A549 (cell line): ENCODE measurements around the gene CLCNKB. TPM values are rescaled to one million over a fixed set of nuclear protein-coding genes. Genes with fewer than 3 reads are reported as not detected.
"Not testable (repeated sequence)": the region's sequence is repeated elsewhere in the genome, so short reads cannot be mapped to it uniquely, and the experiment has no call there.

Experiments
- ATAC-seq, 2 experiments: fragments of 200-7000 bp in 1 of 2; fragments of >200 bp in 1 of 2; cut with Nextera tagmentation in 1 of 2; cut with Tn5 transposase in 1 of 2; 3 replicates each; pipeline versions ENCODE4 v1.8.0 to v1.9.1; 2018 to 2020; ENCODE audit warnings: mild to moderate bottlenecking in 1 of 2, moderate library complexity in 1 of 2
- CTCF ChIA-PET: fragments of 300-600 bp; sonication (Branson Sonifier 250); formaldehyde crosslinking; extraction: SDS; loops from one replicate; lab custom pipeline; 2021; ENCODE audit warnings: antibody characterized with exemption, inconsistent platforms; lab: Yijun Ruan, JAX
- POLR2A ChIA-PET: fragments of 350-600 bp; formaldehyde crosslinking; extraction: SDS; loops from one replicate; lab custom pipeline; 2021; ENCODE audit warnings: antibody characterized with exemption, inconsistent platforms; lab: Yijun Ruan, JAX
- DNase-seq, 2 experiments: peaks; one replicate each; pipeline versions ENCODE4 v3.0.0 to v3.0.0-alpha.2; 2011 to 2016; ENCODE audit warnings: low read depth in 1 of 2, low spot score in 1 of 2
- FAIRE-seq: peaks from 2 replicates; lab custom pipeline; 2011; peaks lifted over from hg19 to GRCh38; lab: Jason Lieb, UNC
- H3K27ac ChIP-seq, 2 experiments: fragments of >200 bp; sonication (Bioruptor Twin); formaldehyde crosslinking; 3 replicates each; pipeline ENCODE4 v1.5.1; 2016 to 2017
- H3K4me1 ChIP-seq: fragments of >200 bp; sonication (Bioruptor Twin); formaldehyde crosslinking; 3 replicates; pipeline ENCODE4 v1.6.1; 2016
- H3K4me2 ChIP-seq: fragments of >200 bp; sonication (Bioruptor Twin); formaldehyde crosslinking; 3 replicates; pipeline ENCODE4 v1.6.1; 2016
- H3K4me3 ChIP-seq: fragments of >200 bp; sonication (Bioruptor Twin); formaldehyde crosslinking; 3 replicates; pipeline ENCODE4 v1.5.1; 2016
- H3K9me3 ChIP-seq: fragments of >200 bp; sonication (Bioruptor Twin); formaldehyde crosslinking; 3 replicates; pipeline ENCODE4 v1.6.1; 2016
- CHD4 ChIP-seq: fragments of 200-600 bp; sonication (generic); IDR thresholded peaks from 2 replicates; pipeline ENCODE4 v1.6.1; 2016; ENCODE audit warnings: antibody characterized with exemption, mild to moderate bottlenecking, borderline replicate concordance
- CTCF ChIP-seq: fragments of >200 bp; sonication (Bioruptor Twin); formaldehyde crosslinking; IDR thresholded peaks from 3 replicates; pipeline ENCODE4 v1.5.1; 2016
- FOSB ChIP-seq: fragments of 250-450 bp; sonication (Bioruptor Pico); IDR thresholded peaks from 2 replicates; pipeline ENCODE4 v1.5.0; 2020; ENCODE audit warnings: mild to moderate bottlenecking, moderate library complexity
- FOXS1 ChIP-seq: fragments of 250-450 bp; sonication (Bioruptor Pico); IDR thresholded peaks from 2 replicates; pipeline ENCODE4 v1.5.0; 2020; ENCODE audit warnings: mild to moderate bottlenecking, moderate library complexity
- HES2 ChIP-seq: fragments of >200 bp; sonication (Bioruptor Twin); formaldehyde crosslinking; IDR thresholded peaks from 2 replicates; pipeline ENCODE4 v1.6.1; 2016
- HEYL ChIP-seq: fragments of 250-450 bp; sonication (Bioruptor Pico); IDR thresholded peaks from 2 replicates; pipeline ENCODE4 v1.8.0; 2021; ENCODE audit warnings: mild to moderate bottlenecking, moderate library complexity
- HOXB13 ChIP-seq: fragments of 250-450 bp; sonication (Bioruptor Pico); IDR thresholded peaks from 2 replicates; pipeline ENCODE4 v1.5.0; 2020; ENCODE audit warnings: low read depth, mild to moderate bottlenecking, moderate library complexity
- KDM1A ChIP-seq: fragments of 200-600 bp; sonication (generic); IDR thresholded peaks from 2 replicates; pipeline ENCODE4 v1.6.1; 2016; ENCODE audit warnings: low read depth, mild to moderate bottlenecking
- MAZ ChIP-seq: fragments of 150-350 bp; IDR thresholded peaks from 2 replicates; pipeline ENCODE4 v1.6.1; 2014; ENCODE audit warnings: antibody characterized with exemption, low read depth, low read length, borderline replicate concordance
- NR3C1 ChIP-seq: fragments of >200 bp; sonication (Bioruptor Twin); formaldehyde crosslinking; IDR thresholded peaks from 3 replicates; pipeline ENCODE4 v1.6.1; 2017
- POLR2A ChIP-seq: IDR thresholded peaks from 2 replicates; pipeline ENCODE4 v1.6.1; 2012; ENCODE audit warnings: mild to moderate bottlenecking, low read length
- RAD21 ChIP-seq, 2 experiments: fragments of >200 bp in 1 of 2; sonication (Bioruptor Twin) in 1 of 2; formaldehyde crosslinking in 1 of 2; IDR thresholded peaks in 1 of 2; conservative IDR thresholded peaks in 1 of 2; 2 replicates in 1 of 2; 3 replicates in 1 of 2; pipeline ENCODE4 v1.6.1; 2012 to 2018; ENCODE audit warnings: inconsistent platforms in 1 of 2
- RCOR1 ChIP-seq: fragments of 150-350 bp; IDR thresholded peaks from 2 replicates; pipeline ENCODE4 v1.6.1; 2014; ENCODE audit warnings: antibody characterized with exemption, low read length, low read depth
- SMC3 ChIP-seq: fragments of >200 bp; sonication (Bioruptor Twin); formaldehyde crosslinking; IDR thresholded peaks from 3 replicates; pipeline ENCODE4 v1.6.1; 2018; ENCODE audit warnings: inconsistent platforms
- TFCP2L1 ChIP-seq: fragments of 250-450 bp; sonication (Bioruptor Pico); IDR thresholded peaks from 2 replicates; pipeline ENCODE4 v1.5.0; 2021; ENCODE audit warnings: mild to moderate bottlenecking
- WGBS: methylation state at CpG from one replicate; pipeline ENCODE4 v1.1.6; 2017; ENCODE audit errors: missing lambda C conversion rate; 5-methylcytosine and 5-hydroxymethylcytosine counted together
- polyA plus RNA-seq, 4 experiments: library from polyadenylated mRNA; depleted of rRNA in 3 of 4; stranded (reverse); fragments of >200 nt; fragmentation: RNase III in 1 of 4; extraction: RNeasy Plus Mini Kit Qiagen cat#74134 plus additional on column Dnase treatment in 1 of 4; gene quantifications; 2 replicates in 3 of 4; 3 replicates in 1 of 4; pipeline ENCODE4 v1.2.3, GENCODE V29; 2011 to 2017
- TF ChIP-seq, protein P1 (sequence below): IDR thresholded peaks from 2 replicates; pipeline ENCODE4 v1.6.1; 2012; ENCODE audit warnings: low read depth, borderline replicate concordance

The CLCNKB gene
- polyA plus RNA-seq, 2 of the 4 experiments (the other 2 are of a cell fraction), result 0.08 to 0.14 TPM

GRCh38 chr1:16028237-16029002, 15.2 kb upstream of the CLCNKB start:
- Histone ChIP-seq H3K9me3 (no peaks in the 10 kb centered on the region), H3K4me1 (peaks cover 5% of the 10 kb centered on the region), H3K4me3 (no peak overlapping the region), H3K4me2 (no peak overlapping the region), H3K27ac (no peak overlapping the region)
- no peak for FAIRE-seq
- ChIA-PET CTCF (interaction anchor here (1.0 to 1.1 kb wide), 2 partner anchors 19 to 28 kb away, joined by 3 read pairs; no protein-coding TSS in a partner anchor), POLR2A (no interaction called here)
- TF ChIP-seq, protein P1, sequence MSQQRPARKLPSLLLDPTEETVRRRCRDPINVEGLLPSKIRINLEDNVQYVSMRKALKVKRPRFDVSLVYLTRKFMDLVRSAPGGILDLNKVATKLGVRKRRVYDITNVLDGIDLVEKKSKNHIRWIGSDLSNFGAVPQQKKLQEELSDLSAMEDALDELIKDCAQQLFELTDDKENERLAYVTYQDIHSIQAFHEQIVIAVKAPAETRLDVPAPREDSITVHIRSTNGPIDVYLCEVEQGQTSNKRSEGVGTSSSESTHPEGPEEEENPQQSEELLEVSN, result no peak
- TF ChIP-seq HEYL (CRISPR knock-in tag) (no peak), HES2 (no peak), FOSB (CRISPR knock-in tag) (no peak)
- WGBS, result 41% methylated on average over 17 of the region's 19 CpGs
- no peak for ATAC-seq
- no peak for DNase-seq

DNA sequence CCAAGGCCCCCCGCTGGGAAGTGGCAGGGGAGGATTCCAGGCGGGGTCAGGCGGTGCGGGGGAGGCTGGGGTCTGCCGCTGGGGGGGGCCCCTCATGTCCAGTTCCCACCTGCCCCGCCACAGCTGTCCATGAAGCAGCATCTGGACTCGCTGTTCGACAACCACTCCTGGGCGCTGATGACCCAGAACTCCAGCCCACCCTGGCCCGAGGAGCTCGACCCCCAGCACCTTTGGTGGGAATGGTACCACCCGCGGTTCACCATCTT, 14.6 kb upstream of the CLCNKB start:
- H3K4me1 ChIP-seq, H3K4me2 ChIP-seq, POLR2A ChIA-PET, H3K4me3 ChIP-seq, H3K9me3 ChIP-seq, DNase-seq, H3K27ac ChIP-seq, ATAC-seq, FAIRE-seq: not testable (repeated sequence)
- no CpG with 5 or more reads among the region's 13 CpGs for WGBS
- CTCF ChIA-PET, result interaction anchor here (1.1 kb wide), 1 partner anchor 20 kb away, joined by 3 read pairs; no protein-coding TSS in a partner anchor

DNA sequence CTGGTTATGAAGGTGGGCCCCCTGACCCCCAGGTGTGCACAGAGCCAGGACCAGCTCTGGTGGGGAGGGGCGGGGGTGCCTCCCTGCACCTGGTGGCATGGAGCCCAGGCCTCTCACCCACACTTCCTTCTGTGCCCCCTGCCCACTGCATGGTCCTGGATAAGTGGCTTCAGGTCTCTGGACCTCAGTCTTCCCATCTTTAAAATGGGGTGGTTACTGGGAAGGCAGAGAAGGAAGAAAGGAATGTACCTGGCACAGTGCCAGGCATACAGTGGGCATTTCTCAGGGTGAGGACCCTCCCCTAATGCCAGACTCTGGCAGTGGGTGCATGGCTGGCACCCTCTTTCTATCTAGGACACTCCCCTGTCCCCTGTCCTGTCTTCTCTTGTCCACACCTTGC, 14.3 kb upstream of the CLCNKB start:
- no CpG with 5 or more reads among the region's 1 CpG for WGBS
- no peak overlapping the region for H3K27ac ChIP-seq
- POLR2A ChIA-PET, result no interaction called here
- peaks cover 5% of the 10 kb centered on the region for H3K4me1 ChIP-seq
- no peak for ATAC-seq
- no peak for TF ChIP-seq TFCP2L1 (CRISPR knock-in tag)
- no peak for TF ChIP-seq FOXS1 (CRISPR knock-in tag)
- no peak for TF ChIP-seq NR3C1
- no peak for TF ChIP-seq KDM1A
- TF ChIP-seq, all 56 proteins: peak for 0
- Histone ChIP-seq H3K9me3 (no peaks in the 10 kb centered on the region), H3K4me2 (no peak overlapping the region), H3K4me3 (no peak overlapping the region)
- FAIRE-seq, result no peak
- DNase-seq, result no peak
- CTCF ChIA-PET, result interaction anchor here (1.1 kb wide), 1 partner anchor 20 kb away, joined by 3 read pairs; no protein-coding TSS in a partner anchor

GRCh38 chr1:16031551-16031950, 12.0 kb upstream of the CLCNKB start:
- WGBS, result 74% methylated on average over 5 of the region's 8 CpGs

GRCh38 chr1:16032388-16033102, 11.0 kb upstream of the CLCNKB start:
- DNase-seq, result peak; percentile 77 to 86
- no peak overlapping the region for H3K4me3 ChIP-seq
- peaks cover 5% of the 10 kb centered on the region for H3K4me1 ChIP-seq
- TF ChIP-seq CTCF (peak; percentile 53), SMC3 (peak; percentile 69), MAZ (0 out of 2 replicates have a peak, but pooled peaks have one; percentile 45), RCOR1 (no peak), POLR2A (no peak), KDM1A (no peak), RAD21 (conservative IDR thresholded peaks at IDR 0.05 in 1 of 2, IDR thresholded peaks at IDR 0.05 in 1 of 2) (peak; percentile 74 to 76), CHD4 (no peak), HOXB13 (CRISPR knock-in tag) (no peak)
- TF ChIP-seq, all 56 proteins: peak for 4
- Histone ChIP-seq H3K4me2 (peak overlapping the region; percentile 42; the same call in 1 of the 3 replicates), H3K9me3 (no peaks in the 10 kb centered on the region), H3K27ac (no peak overlapping the region)
- ChIA-PET CTCF (interaction anchor here (0.7 to 4.9 kb wide), 11 partner anchors 12 to 56 kb away, joined by 3 to 37 read pairs (median 4); partner anchors contain the start of genes HSPB7 and ZBTB17), POLR2A (no interaction called here)
- FAIRE-seq, result no peak
- peak; percentile 76 to 95 for ATAC-seq
- 26% methylated on average over 8 of the region's 18 CpGs for WGBS

More at GRCh38 chr1:16031551-16031950, 12.0 kb upstream of the CLCNKB start:
- Histone ChIP-seq H3K27ac (no peak overlapping the region), H3K9me3 (no peaks in the 10 kb centered on the region), H3K4me3 (no peak overlapping the region), H3K4me1 (peaks cover 5% of the 10 kb centered on the region), H3K4me2 (no peak overlapping the region)
- FAIRE-seq (no peak), DNase-seq (no peak), ATAC-seq (no peak)
- TF ChIP-seq MAZ, result no peak
- ChIA-PET CTCF (interaction anchor here (0.7 to 4.9 kb wide), 7 partner anchors 11 to 157 kb away, joined by 3 to 37 read pairs (median 4); partner anchors contain the start of gene HSPB7), POLR2A (no interaction called here)

DNA sequence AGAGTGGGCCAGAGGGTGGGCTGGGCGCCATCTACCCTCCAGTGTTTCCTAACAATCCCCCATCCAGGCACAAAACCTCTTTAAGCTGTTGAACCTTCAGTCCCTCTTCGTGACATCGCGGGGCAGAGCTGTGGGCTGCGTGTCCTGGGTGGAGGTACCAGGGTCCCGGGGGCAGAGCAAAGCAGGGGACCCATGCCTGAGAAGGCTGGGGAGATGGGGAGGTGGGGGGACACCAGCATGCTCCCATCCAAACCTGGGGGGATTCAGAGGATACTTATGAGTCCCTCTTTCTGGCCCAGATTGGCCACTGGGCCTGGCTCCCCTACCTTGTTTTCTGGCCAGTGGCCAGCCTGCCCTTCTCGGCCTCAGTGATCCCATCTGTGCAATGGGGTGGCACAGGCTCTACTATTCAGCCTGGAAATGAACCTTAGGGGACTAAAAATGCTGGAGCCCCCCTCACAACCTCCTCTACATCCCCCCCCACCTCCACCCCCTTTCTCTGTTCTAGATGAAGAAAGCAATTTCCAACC, 10.4 kb upstream of the CLCNKB start:
- 67% methylated on average over 6 of the region's 7 CpGs for WGBS

More for the DNA sequence above, 10.4 kb upstream of the CLCNKB start:
- H3K9me3 ChIP-seq, H3K27ac ChIP-seq, H3K4me1 ChIP-seq, FAIRE-seq, H3K4me2 ChIP-seq, DNase-seq, H3K4me3 ChIP-seq, POLR2A ChIA-PET, ATAC-seq: not testable (repeated sequence)
- CTCF ChIA-PET, result interaction anchor here (0.7 to 4.9 kb wide), 10 partner anchors 12 to 57 kb away, joined by 3 to 37 read pairs (median 4); partner anchors contain the start of genes HSPB7 and ZBTB17
